Nephron progenitor cell (in vitro differentiated cells): ENCODE results near the gene HIPK3.
"Not testable (repeated sequence)": the region's sequence is repeated elsewhere in the genome, so short reads cannot be mapped to it uniquely, and the experiment has no call there.

Source experiments
- DNase-seq: peaks from one replicate; pipeline ENCODE4 v3.0.0; 2021
- H3K27ac Mint-ChIP-seq: 2 replicates; pipeline ENCODE4 v1.8.0; 2021; ENCODE audit warnings: mild to moderate bottlenecking, moderate library complexity, mixed read lengths
- H3K27me3 Mint-ChIP-seq: 2 replicates; pipeline ENCODE4 v1.8.0; 2021; ENCODE audit warnings: mild to moderate bottlenecking, low read depth, mixed read lengths; ENCODE audit not compliant: poor library complexity
- H3K36me3 Mint-ChIP-seq: 2 replicates; pipeline ENCODE4 v1.8.0; 2021; ENCODE audit warnings: low read depth, mixed read lengths
- H3K4me1 Mint-ChIP-seq: 2 replicates; pipeline ENCODE4 v1.8.0; 2021; ENCODE audit warnings: mixed read lengths
- H3K4me3 Mint-ChIP-seq: 2 replicates; pipeline ENCODE4 v1.8.0; 2021; ENCODE audit warnings: mild to moderate bottlenecking, moderate library complexity, mixed read lengths
- H3K9me3 Mint-ChIP-seq: 2 replicates; pipeline ENCODE4 v1.8.0; 2021; ENCODE audit warnings: mild to moderate bottlenecking, moderate library complexity, mixed read lengths
- CTCF ChIP-seq: fragments of 200-600 bp; sonication (generic); IDR thresholded peaks from 2 replicates; pipeline ENCODE4 v1.5.0; 2021; ENCODE audit warnings: antibody characterized with exemption

HIPK3 gene

GRCh38 chr11:33366918-33367317 is 109.7 kb downstream of the HIPK3 start:
- Mint-ChIP-seq H3K4me3 (no peak overlapping the region), H3K27me3 (peaks cover 14% of the 10 kb centered on the region), H3K9me3 (peaks cover 4% of the 10 kb centered on the region), H3K4me1 (no peaks in the 10 kb centered on the region), H3K27ac (no peak overlapping the region), H3K36me3 (no peaks in the 10 kb centered on the region)
- no peak for DNase-seq
- no peak for TF ChIP-seq CTCF

GRCh38 chr11:33368475-33368874 is 111.3 kb downstream of the HIPK3 start:
- H3K9me3 Mint-ChIP-seq, H3K27ac Mint-ChIP-seq, DNase-seq, H3K36me3 Mint-ChIP-seq, H3K4me1 Mint-ChIP-seq, H3K4me3 Mint-ChIP-seq: not testable (repeated sequence)
- peaks cover 12% of the 10 kb centered on the region for H3K27me3 Mint-ChIP-seq

- no peak overlapping the region for H3K27ac Mint-ChIP-seq
- no peaks in the 10 kb centered on the region for H3K36me3 Mint-ChIP-seq
Measured at GRCh38 chr11:33368931-33369330, 111.8 kb downstream of the HIPK3 start.

GRCh38 chr11:33373636-33374035 is 116.5 kb downstream of the HIPK3 start:
- Mint-ChIP-seq H3K4me1 (peaks cover 24% of the 10 kb centered on the region), H3K4me3 (no peak overlapping the region), H3K27me3 (peaks cover 43% of the 10 kb centered on the region), H3K9me3 (no peaks in the 10 kb centered on the region), H3K27ac (no peak overlapping the region), H3K36me3 (no peaks in the 10 kb centered on the region)
- TF ChIP-seq CTCF: no peak
- DNase-seq: no peak

More at GRCh38 chr11:33368931-33369330, 111.8 kb downstream of the HIPK3 start:
- DNase-seq: no peak
- Mint-ChIP-seq H3K4me1 (peaks cover 2% of the 10 kb centered on the region), H3K4me3 (no peak overlapping the region), H3K9me3 (peaks cover 4% of the 10 kb centered on the region), H3K27me3 (peaks cover 14% of the 10 kb centered on the region)
- no peak for TF ChIP-seq CTCF

GRCh38 chr11:33375236-33375635 is 118.1 kb downstream of the HIPK3 start:
- Mint-ChIP-seq H3K27me3 (peaks cover 51% of the 10 kb centered on the region), H3K27ac (no peak overlapping the region), H3K36me3 (no peaks in the 10 kb centered on the region), H3K4me1 (peaks cover 26% of the 10 kb centered on the region), H3K4me3 (peak overlapping the region; percentile 85), H3K9me3 (no peaks in the 10 kb centered on the region)
- DNase-seq: peak; percentile 4
- no peak for TF ChIP-seq CTCF

GRCh38 chr11:33375688-33376311 is 118.6 kb downstream of the HIPK3 start, which contains the start of gene KIAA1549L:
Gene KIAA1549L, plus strand, starts transcription at chr11:33376108.
- no peaks in the 10 kb centered on the region for H3K9me3 Mint-ChIP-seq
- DNase-seq: no peak
- peaks cover 26% of the 10 kb centered on the region for H3K4me1 Mint-ChIP-seq
- H3K27ac Mint-ChIP-seq: no peak within 1 kb of the TSS
- no peak for TF ChIP-seq CTCF
- H3K27me3 Mint-ChIP-seq: peaks cover 51% of the 10 kb centered on the region
- peak within 1 kb of the TSS; percentile 85 for H3K4me3 Mint-ChIP-seq
- no peaks in the 10 kb centered on the region for H3K36me3 Mint-ChIP-seq
